Cardiac septum (tissue), 1 donor: ENCODE results near the gene DOP1A. TPM values are rescaled to one million over a fixed set of nuclear protein-coding genes. Genes with fewer than 3 reads are reported as not detected.

Experiments
- DNase-seq: peaks from one replicate; pipeline ENCODE4 v3.0.0-alpha.2; 2020; ENCODE audit warnings: low spot score
- intact Hi-C: fragments of 100-400 bp; cut with DNase I; formaldehyde crosslinking; loops from one replicate; pipeline ENCODE4 v1.14.0; 2022
- long read RNA-seq: library from polyadenylated mRNA; unstranded; transcript quantifications from one replicate; pipeline ENCODE4 v2.0.0, GENCODE V29; 2021
- total RNA-seq: library from RNA; stranded (reverse); fragmentation: NEBNext Ultra II Directional; extraction: Animal tissue kit (Norgen Biotek cat#: 25700); gene quantifications from one replicate; pipeline ENCODE4 v1.2.1, GENCODE V29; 2021
- donor health status: DM: no; HTN: no; CAD: no.

DOP1A gene
- 23.8 TPM for total RNA-seq
- long read RNA-seq, partial matches to known transcripts = 3 of 6 reads
- long read RNA-seq, other reads (novel, unspliced or antisense) = 3 of 6 reads

- DNase-seq = peak; percentile 98
- intact Hi-C loops = loop anchor here (5.0 kb wide), 2 partner anchors 125 to 445 kb away; partner anchors contain the start of genes PGM3, PRSS35 and RWDD2A
Observed at GRCh38 chr6:83067448-83068439, at the start of gene DOP1A. Gene DOP1A (plus strand): TSS chr6:83067671. CDS start chr6:83096978, 29,307 bp downstream.

- intact Hi-C loops = no loop called here
Observed at GRCh38 chr6:83019741-83020140, 47.7 kb upstream of the DOP1A start.

GRCh38 chr6:83031689-83032088 is 35.8 kb upstream of the DOP1A start:
- intact Hi-C loops = no loop called here
- DNase-seq = no peak

More at GRCh38 chr6:83019741-83020140, 47.7 kb upstream of the DOP1A start:
- DNase-seq = no peak

- DNase-seq = no peak
- intact Hi-C loops = no loop called here
Observed at GRCh38 chr6:83038246-83038645, 29.2 kb upstream of the DOP1A start.

- intact Hi-C loops = no loop called here
- DNase-seq = no peak
Observed at GRCh38 chr6:83042467-83043053, 24.9 kb upstream of the DOP1A start.

GRCh38 chr6:83044091-83044768 is 23.2 kb upstream of the DOP1A start:
- intact Hi-C loops = no loop called here
- no peak for DNase-seq

GRCh38 chr6:83047065-83047754 is 20.3 kb upstream of the DOP1A start:
- DNase-seq = no peak
- intact Hi-C loops = no loop called here

- intact Hi-C loops = loop anchor here (10.0 kb wide), 1 partner anchor 687 kb away; the partner anchor contains the start of gene TPBG
- DNase-seq = no peak
Observed at GRCh38 chr6:83051377-83052172, 15.9 kb upstream of the DOP1A start.

GRCh38 chr6:83053678-83054077 is 13.8 kb upstream of the DOP1A start:
- intact Hi-C loops = loop anchor here (2.0 to 10.0 kb wide), 2 partner anchors 689 to 801 kb away; partner anchors contain the start of gene TPBG
- DNase-seq = no peak

GRCh38 chr6:83055366-83055964 is 12.0 kb upstream of the DOP1A start:
- intact Hi-C loops = loop anchor here (2.0 to 10.0 kb wide), 3 partner anchors 691 to 803 kb away; partner anchors contain the start of gene TPBG
- no peak for DNase-seq

GRCh38 chr6:83057705-83058321 is 9.7 kb upstream of the DOP1A start:
- DNase-seq = no peak
- intact Hi-C loops = loop anchor here (5.0 to 10.0 kb wide), 2 partner anchors 693 to 786 kb away; partner anchors contain the start of gene TPBG

GRCh38 chr6:83061190-83061589 is 6.3 kb upstream of the DOP1A start:
- DNase-seq = no peak
- intact Hi-C loops = no loop called here

GRCh38 chr6:83062225-83062624 is 5.2 kb upstream of the DOP1A start:
- no peak for DNase-seq
- intact Hi-C loops = no loop called here

- peak; percentile 95 for DNase-seq
- intact Hi-C loops = loop anchor here (1.0 to 5.0 kb wide), 3 partner anchors 127 to 447 kb away; partner anchors contain the start of genes PGM3, PRSS35 and RWDD2A
Observed at GRCh38 chr6:83065511-83066192, 1.8 kb upstream of the DOP1A start, which contains the start of gene UBE3D. Gene UBE3D (minus strand): TSS chr6:83065841. CDS start chr6:83065718, 123 bp downstream.

- no peak for DNase-seq
- intact Hi-C loops = loop anchor here (5.0 kb wide), 2 partner anchors 124 to 444 kb away; partner anchors contain the start of genes PGM3, PRSS35 and RWDD2A
Observed at GRCh38 chr6:83068616-83069015, 1.1 kb downstream of the DOP1A start.

- DNase-seq = no peak
- intact Hi-C loops = loop anchor here (5.0 kb wide), 2 partner anchors 123 to 443 kb away; partner anchors contain the start of genes PGM3, PRSS35 and RWDD2A
Observed at GRCh38 chr6:83069633-83070032, 2.2 kb downstream of the DOP1A start.
